Stimulated activated naive CD8-positive, alpha-beta T cell treated with anti-CD3 and anti-CD28 coated beads, Interleukin-15, Interleukin-2, amounts not matched to agents 100 ng/mL and 50 ng/mL, for 24 hours (primary cell): ENCODE data around the gene WFIKKN1.

Experiments used
- H3K27ac Mint-ChIP-seq: one replicate; pipeline ENCODE4 v1.8.0; 2021; ENCODE audit warnings: mild to moderate bottlenecking, mixed read lengths
- H3K27me3 Mint-ChIP-seq: one replicate; pipeline ENCODE4 v1.8.0; 2021; ENCODE audit warnings: mixed read lengths
- H3K36me3 Mint-ChIP-seq: one replicate; pipeline ENCODE4 v1.8.0; 2021; ENCODE audit warnings: low read depth, mixed read lengths
- H3K4me1 Mint-ChIP-seq: one replicate; pipeline ENCODE4 v1.8.0; 2021; ENCODE audit warnings: low read depth, mixed read lengths
- H3K4me3 Mint-ChIP-seq: one replicate; pipeline ENCODE4 v1.8.0; 2021; ENCODE audit warnings: mild to moderate bottlenecking, mixed read lengths
- H3K9me3 Mint-ChIP-seq: one replicate; pipeline ENCODE4 v1.8.0; 2021; ENCODE audit warnings: mixed read lengths

Gene WFIKKN1

DNA sequence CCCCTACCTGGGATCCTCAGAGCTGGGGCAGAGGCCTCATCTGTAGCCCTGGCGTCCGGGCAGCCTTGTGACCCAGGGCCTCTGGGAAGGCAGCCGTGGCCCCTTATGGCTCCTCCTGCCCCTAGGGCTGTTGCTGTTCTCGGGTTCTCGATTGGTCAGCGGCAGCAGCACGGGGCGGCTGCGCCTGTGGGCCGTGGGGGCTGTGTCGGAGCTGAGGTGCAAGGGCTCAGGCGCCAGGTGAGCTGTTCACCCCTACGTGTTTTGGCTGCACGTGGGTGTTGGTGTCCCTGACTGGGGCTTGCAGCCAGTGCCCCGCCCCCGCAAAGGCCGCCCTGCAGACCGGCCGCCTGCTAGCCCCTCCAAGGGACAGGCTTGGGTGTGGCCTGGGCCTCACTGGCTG, 31.3 kb downstream of the WFIKKN1 start:
- Mint-ChIP-seq H3K27me3 (no peaks in the 10 kb centered on the region), H3K9me3 (no peaks in the 10 kb centered on the region), H3K27ac (no peak overlapping the region), H3K4me3 (no peak overlapping the region), H3K36me3 (no peaks in the 10 kb centered on the region), H3K4me1 (peaks cover 5% of the 10 kb centered on the region)

DNA sequence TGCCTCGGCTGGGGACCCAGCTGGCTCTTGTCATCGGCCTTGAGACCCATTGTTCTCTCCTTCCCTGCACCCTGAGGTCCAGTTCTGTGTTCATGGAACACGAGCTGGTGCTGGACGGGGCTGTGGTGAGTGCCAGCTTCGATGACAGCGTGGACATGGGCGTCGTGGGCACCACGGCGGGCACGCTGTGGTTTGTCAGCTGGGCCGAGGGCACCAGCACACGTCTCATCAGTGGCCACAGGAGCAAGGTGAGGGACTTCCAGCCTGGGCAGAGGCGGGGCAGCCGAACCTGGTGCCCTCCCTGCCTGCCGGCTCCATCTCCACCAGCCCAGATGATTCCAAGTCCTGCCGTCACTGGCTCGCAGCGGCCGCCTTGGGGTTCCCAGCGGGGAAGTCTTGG, 31.8 kb downstream of the WFIKKN1 start:
- Mint-ChIP-seq H3K4me1 (peaks cover 8% of the 10 kb centered on the region), H3K27ac (no peak overlapping the region), H3K27me3 (no peaks in the 10 kb centered on the region), H3K36me3 (no peaks in the 10 kb centered on the region), H3K4me3 (no peak overlapping the region), H3K9me3 (no peaks in the 10 kb centered on the region)

DNA sequence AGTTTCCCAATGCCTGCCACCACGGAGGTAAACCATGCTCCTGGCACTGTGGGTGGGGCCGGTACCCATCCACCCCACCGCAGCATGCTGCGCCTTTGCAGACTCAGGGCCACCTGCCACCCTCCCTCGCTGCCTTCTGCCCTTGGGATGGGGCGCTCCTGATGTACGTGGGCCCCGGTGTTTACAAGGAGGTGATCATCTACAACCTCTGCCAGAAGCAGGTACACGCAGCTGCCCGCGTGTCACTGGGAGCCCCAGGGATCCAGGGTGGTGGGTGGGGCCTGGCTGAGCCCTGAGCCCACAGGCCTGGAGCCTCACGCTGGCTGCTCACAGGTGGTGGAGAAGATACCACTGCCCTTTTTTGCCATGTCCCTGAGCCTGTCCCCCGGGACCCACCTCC, 35.8 kb downstream of the WFIKKN1 start:
- Mint-ChIP-seq H3K9me3 (no peaks in the 10 kb centered on the region), H3K27ac (no peak overlapping the region), H3K27me3 (no peaks in the 10 kb centered on the region)

DNA sequence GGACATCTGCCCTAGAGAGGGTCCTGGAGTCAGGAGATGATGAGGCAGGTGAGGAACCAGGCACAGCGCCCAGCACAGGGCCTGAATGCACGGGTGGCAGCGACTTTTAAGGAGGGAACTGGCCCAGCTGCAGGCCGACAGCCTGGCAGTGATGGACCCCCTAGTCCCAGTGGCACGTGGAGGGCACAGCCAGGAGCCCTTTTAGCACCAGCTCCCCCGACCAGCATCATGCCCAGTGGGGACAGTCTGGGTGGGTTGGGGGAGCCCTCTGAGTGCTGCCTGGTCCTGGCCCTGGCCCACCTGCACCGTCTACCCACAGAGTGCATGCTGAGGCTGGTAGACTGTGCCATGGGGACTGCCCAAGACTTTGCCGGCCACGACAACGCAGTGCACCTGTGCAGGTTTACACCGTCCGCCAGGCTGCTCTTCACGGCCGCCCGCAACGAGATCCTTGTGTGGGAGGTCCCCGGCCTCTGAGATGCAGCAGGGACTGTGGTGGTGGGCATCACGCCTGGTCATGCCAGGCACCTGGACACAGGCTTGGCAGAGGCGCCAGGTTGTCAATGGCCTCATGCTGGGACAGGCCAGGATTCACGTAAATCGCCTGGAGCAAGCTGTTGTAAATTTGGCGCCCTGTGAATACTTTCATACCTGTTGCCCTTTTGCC, 36.5 kb downstream of the WFIKKN1 start:
- H3K27ac Mint-ChIP-seq, result peak overlapping the region; percentile 61
- H3K4me3 Mint-ChIP-seq, result peak overlapping the region; percentile 77
- H3K27me3 Mint-ChIP-seq, result no peaks in the 10 kb centered on the region
- H3K9me3 Mint-ChIP-seq, result no peaks in the 10 kb centered on the region
- H3K4me1 Mint-ChIP-seq, result peaks cover 14% of the 10 kb centered on the region
- H3K36me3 Mint-ChIP-seq, result peaks cover 10% of the 10 kb centered on the region

More for the DNA sequence above, 35.8 kb downstream of the WFIKKN1 start:
- Mint-ChIP-seq H3K36me3 (peaks cover 10% of the 10 kb centered on the region), H3K4me1 (peaks cover 14% of the 10 kb centered on the region), H3K4me3 (no peak overlapping the region)

DNA sequence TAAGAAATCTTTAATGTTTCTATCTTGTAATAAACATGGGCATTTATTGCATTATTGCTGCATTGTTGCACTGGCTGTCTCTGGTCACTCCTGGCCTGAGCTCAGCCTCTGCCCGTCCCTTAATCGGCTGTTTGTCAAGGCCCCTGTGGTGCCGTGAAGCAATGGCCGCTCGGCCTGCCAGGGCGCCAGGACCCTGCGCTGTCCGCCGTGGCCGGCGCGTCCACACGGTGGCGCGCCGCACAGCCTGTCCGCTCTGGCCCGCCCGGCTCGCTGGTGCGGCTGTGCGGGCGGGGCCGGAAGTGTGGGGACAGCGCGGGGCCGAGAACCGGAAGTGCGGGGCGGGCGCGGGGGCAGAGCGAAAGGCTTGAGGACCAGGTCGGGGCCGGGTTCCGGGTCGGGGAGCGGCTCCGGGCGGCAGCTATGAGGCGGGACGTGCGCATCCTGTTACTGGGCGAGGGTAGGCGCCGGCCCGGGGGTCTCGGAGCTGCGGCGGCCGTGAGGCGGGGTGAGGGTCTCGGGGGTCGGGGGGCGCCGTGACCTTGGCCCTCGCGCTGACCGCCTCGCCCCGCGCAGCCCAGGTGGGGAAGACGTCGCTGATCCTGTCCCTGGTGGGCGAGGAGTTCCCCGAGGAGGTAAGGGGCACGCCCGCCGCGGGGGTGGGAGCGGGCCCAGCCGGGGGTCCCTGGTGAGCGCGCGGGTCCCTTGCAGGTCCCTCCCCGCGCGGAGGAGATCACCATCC, 37.2 kb downstream of the WFIKKN1 start, which contains the start of gene RHOT2:
RHOT2 (plus strand) TSS at position 353 of the 739 bp plus-strand sequence; CDS start at position 421, 68 bp downstream.
- peak within 1 kb of the TSS; percentile 77 for H3K4me3 Mint-ChIP-seq
- peaks cover 14% of the 10 kb centered on the region for H3K36me3 Mint-ChIP-seq
- peaks cover 14% of the 10 kb centered on the region for H3K4me1 Mint-ChIP-seq
- H3K27ac Mint-ChIP-seq, result peak within 1 kb of the TSS; percentile 61
- H3K9me3 Mint-ChIP-seq, result no peaks in the 10 kb centered on the region
- H3K27me3 Mint-ChIP-seq, result no peaks in the 10 kb centered on the region

GRCh38 chr16:668519-669171, 37.9 kb downstream of the WFIKKN1 start:
- peak overlapping the region; percentile 77 for H3K4me3 Mint-ChIP-seq
- peaks cover 16% of the 10 kb centered on the region for H3K36me3 Mint-ChIP-seq
- H3K4me1 Mint-ChIP-seq, result peaks cover 14% of the 10 kb centered on the region
- no peaks in the 10 kb centered on the region for H3K27me3 Mint-ChIP-seq
- peak overlapping the region; percentile 45 for H3K27ac Mint-ChIP-seq
- no peaks in the 10 kb centered on the region for H3K9me3 Mint-ChIP-seq

GRCh38 chr16:669666-670065, 38.9 kb downstream of the WFIKKN1 start:
- Mint-ChIP-seq H3K4me3 (peak overlapping the region; percentile 77), H3K27ac (no peak overlapping the region), H3K27me3 (no peaks in the 10 kb centered on the region), H3K9me3 (no peaks in the 10 kb centered on the region), H3K36me3 (peaks cover 16% of the 10 kb centered on the region), H3K4me1 (peaks cover 14% of the 10 kb centered on the region)

DNA sequence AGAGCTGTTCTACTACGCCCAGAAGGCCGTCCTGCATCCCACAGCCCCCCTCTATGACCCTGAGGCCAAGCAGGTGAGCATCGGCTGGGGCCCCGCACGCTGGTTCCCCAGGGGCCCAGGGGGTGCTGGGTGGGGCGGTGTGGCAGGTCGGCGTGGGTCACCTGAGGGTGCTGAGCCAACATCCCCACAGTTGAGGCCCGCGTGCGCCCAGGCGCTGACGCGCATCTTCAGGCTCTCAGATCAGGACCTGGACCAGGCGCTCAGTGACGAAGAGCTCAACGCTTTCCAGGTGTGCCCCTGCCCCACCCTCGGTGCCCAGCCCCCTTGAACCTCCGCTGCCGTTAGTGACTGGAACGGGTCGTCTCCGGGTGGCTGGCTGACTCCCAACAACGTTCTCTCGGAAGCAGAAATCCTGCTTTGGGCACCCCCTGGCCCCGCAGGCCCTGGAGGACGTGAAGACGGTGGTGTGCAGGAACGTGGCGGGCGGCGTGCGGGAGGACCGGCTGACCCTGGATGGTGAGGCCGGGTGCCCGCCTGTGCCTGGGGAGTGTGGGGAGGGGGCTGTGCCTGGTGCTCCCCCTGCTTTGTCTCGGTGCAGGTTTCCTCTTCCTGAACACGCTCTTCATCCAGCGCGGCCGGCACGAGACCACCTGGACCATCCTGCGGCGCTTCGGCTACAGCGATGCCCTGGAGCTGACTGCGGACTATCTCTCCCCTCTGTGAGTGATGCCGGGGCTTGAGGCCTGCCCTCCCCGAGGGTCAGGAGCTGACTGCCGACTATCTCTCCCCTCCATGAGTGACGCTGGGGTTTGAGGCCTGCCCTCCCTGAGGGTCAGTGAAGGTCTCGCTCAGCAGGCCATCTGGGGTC, 39.9 kb downstream of the WFIKKN1 start:
- Mint-ChIP-seq H3K9me3 (no peaks in the 10 kb centered on the region), H3K4me3 (peak overlapping the region; percentile 77)

GRCh38 chr16:671353-672131, 40.8 kb downstream of the WFIKKN1 start:
- Mint-ChIP-seq H3K9me3 (no peaks in the 10 kb centered on the region), H3K27ac (no peak overlapping the region), H3K27me3 (no peaks in the 10 kb centered on the region), H3K36me3 (peaks cover 16% of the 10 kb centered on the region), H3K4me1 (peaks cover 18% of the 10 kb centered on the region), H3K4me3 (no peak overlapping the region)

More for the DNA sequence above, 39.9 kb downstream of the WFIKKN1 start:
- no peaks in the 10 kb centered on the region for H3K27me3 Mint-ChIP-seq
- peaks cover 18% of the 10 kb centered on the region for H3K4me1 Mint-ChIP-seq
- no peak overlapping the region for H3K27ac Mint-ChIP-seq
- H3K36me3 Mint-ChIP-seq, result peaks cover 16% of the 10 kb centered on the region

GRCh38 chr16:672371-672770, 41.6 kb downstream of the WFIKKN1 start:
- Mint-ChIP-seq H3K36me3 (peaks cover 16% of the 10 kb centered on the region), H3K4me1 (peaks cover 18% of the 10 kb centered on the region), H3K27ac (no peak overlapping the region), H3K9me3 (no peaks in the 10 kb centered on the region), H3K4me3 (no peak overlapping the region), H3K27me3 (no peaks in the 10 kb centered on the region)

GRCh38 chr16:672851-673250, 42.1 kb downstream of the WFIKKN1 start:
- Mint-ChIP-seq H3K4me1 (peaks cover 14% of the 10 kb centered on the region), H3K9me3 (no peaks in the 10 kb centered on the region), H3K27me3 (no peaks in the 10 kb centered on the region), H3K4me3 (no peak overlapping the region), H3K27ac (no peak overlapping the region), H3K36me3 (peaks cover 16% of the 10 kb centered on the region)

DNA sequence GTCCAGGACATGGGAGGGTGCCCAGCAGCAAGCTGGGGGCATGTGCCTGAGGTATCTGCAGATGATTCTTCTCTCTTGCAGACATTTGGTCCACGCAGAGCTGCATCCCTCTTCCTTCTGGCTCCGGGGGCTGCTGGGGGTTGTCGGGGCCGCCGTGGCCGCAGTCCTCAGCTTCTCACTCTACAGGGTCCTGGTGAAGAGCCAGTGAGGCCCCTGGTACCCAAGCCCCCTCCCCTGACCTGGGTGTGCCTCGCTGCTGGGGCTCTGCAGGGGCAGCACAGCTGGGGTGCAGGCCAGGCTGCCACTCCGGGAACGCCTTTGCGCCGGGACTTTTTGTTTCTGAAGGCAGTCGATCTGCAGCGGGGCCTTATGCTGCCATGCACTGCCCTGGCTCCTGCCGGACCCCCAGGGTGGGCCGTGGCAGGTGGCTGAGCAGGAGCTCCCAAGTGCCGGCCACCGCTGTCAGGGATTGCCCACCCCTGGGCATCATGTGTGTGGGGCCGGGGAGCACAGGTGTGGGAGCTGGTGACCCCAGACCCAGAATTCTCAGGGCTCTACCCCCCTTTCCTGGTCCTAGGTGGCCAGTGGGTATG, 42.7 kb downstream of the WFIKKN1 start:
- peaks cover 16% of the 10 kb centered on the region for H3K36me3 Mint-ChIP-seq
- H3K4me3 Mint-ChIP-seq, result no peak overlapping the region
- no peaks in the 10 kb centered on the region for H3K9me3 Mint-ChIP-seq
- no peaks in the 10 kb centered on the region for H3K27me3 Mint-ChIP-seq
- peaks cover 14% of the 10 kb centered on the region for H3K4me1 Mint-ChIP-seq
- no peak overlapping the region for H3K27ac Mint-ChIP-seq

- Mint-ChIP-seq H3K4me3 (no peak overlapping the region), H3K4me1 (peaks cover 10% of the 10 kb centered on the region)
Measured at GRCh38 chr16:674214-674881, 43.6 kb downstream of the WFIKKN1 start.

More at GRCh38 chr16:674214-674881, 43.6 kb downstream of the WFIKKN1 start:
- Mint-ChIP-seq H3K27me3 (no peaks in the 10 kb centered on the region), H3K27ac (no peak overlapping the region), H3K36me3 (peaks cover 16% of the 10 kb centered on the region), H3K9me3 (no peaks in the 10 kb centered on the region)
